Left hindlimb (tissue), 1 donor: Measurements from ENCODE around the gene MACF1.

Source experiments
- DNase-seq: peaks from one replicate; pipeline ENCODE4 v3.0.0-alpha.2; 2018

Gene MACF1

GRCh38 chr1:39214998-39215873 is 10.7 kb downstream of the MACF1 start:
- no peak for DNase-seq

DNA sequence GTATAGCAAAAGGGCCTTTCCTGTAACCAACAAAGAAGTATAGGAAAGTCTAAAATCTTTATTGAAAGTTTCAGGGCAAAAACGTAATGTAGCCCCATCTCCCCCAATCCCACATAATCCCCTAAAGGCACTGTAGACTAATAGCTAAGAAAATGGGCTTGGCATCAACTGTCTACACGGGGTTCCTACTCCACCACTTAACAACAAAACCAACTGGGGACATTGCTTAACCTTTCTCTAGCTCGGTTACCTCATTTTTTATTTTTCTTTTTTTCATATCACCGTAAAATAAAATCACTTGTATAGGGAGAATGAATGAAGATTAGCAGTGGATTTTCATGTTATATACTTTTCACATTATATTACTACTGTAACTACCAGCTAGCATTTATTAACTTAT is 12.3 kb downstream of the MACF1 start:
- no peak for DNase-seq

DNA sequence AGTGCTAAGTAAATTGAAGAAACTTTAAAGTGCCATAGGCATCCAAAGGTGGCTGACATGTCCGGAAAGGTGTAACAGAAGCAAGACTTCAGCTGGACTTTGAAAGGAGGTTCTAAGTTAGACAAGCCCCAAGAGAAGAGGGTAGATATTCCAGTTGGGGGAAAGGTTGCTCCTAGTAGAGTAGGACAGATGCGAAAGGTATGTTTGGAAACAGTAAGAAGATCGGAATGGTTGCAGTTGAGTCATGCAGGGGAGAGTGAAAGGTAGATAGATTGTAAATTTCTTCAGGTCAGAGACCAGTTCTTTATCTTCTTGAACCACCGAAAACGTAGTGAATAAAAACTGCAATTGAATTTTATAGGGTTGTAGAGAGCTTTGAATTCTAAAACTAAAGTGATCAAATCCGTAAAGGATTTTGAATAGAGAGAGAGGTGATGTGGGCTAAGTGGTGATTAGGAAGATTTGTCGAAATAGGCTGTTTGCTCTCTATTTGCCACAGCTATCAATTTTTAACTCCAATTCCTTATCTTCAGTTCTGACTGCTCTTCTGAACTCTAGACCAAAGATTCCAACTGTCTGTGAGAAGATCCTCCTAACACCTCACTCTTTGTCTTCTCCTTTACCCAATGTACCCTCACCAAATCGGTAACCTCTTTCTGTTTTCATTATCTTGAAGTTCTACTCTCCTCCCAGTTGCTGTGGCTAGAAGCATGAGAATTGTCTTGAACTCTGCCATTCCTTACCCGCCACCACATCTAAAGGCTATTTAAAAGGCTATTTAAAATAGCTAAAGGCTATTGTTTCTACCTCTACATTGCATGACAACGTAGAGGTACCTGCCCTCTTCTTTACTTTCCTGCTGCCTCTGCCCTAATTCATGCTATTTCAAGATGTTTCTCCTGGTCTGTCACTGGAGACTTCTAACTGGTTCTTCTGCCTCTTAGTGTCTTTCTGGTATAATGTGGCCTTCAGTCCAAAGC is 16.7 kb downstream of the MACF1 start:
- no peak for DNase-seq

DNA sequence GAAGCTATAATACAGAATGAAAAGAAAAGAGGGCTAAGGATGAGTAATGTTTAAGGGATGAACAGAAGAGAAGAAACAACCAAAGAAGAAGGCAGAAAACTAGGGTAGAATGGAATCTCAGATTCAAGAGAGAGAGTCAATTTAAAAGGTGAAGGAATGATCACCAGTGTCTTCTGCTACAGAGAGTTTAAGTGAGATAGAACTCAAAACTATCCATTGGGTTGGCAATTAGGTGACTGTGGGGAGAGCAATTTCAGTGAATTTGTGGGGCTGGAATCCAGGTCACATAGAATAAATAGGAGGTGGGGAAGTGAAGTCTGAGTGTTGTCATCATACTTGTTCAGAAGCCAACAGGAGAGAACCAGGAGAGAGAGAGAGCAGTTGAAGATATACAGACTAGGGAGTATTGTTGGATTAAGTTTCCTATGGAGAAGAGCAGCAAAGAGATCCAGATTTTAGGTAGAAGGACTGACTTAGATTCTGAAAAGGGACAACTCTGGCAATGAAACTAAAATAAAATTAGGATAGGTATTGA is 19.9 kb downstream of the MACF1 start:
- no peak for DNase-seq

GRCh38 chr1:39226836-39227235 is 22.3 kb downstream of the MACF1 start:
- DNase-seq, result no peak

DNA sequence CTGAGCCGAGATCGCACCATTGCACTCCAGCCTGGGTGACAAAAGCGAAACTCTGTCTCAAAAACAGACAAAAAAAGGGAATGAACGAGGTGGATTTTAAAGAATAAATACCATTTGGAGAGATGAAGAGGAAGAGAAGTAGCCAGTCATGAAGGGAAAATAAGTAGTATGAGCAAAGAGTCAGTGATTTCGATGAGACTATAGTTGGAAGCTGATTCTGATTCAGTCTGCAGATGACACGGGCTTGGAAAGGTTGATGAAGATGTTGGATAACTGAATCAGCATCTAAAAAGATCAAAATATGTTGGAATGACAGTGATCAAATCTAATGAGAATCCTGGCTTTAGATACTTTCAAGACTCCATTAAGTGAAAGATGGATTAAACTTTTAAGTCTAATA is 23.8 kb downstream of the MACF1 start:
- DNase-seq, result no peak

- no peak for DNase-seq
These were observed 25.0 kb downstream of the MACF1 start for GRCh38 chr1:39229504-39229903.

DNA sequence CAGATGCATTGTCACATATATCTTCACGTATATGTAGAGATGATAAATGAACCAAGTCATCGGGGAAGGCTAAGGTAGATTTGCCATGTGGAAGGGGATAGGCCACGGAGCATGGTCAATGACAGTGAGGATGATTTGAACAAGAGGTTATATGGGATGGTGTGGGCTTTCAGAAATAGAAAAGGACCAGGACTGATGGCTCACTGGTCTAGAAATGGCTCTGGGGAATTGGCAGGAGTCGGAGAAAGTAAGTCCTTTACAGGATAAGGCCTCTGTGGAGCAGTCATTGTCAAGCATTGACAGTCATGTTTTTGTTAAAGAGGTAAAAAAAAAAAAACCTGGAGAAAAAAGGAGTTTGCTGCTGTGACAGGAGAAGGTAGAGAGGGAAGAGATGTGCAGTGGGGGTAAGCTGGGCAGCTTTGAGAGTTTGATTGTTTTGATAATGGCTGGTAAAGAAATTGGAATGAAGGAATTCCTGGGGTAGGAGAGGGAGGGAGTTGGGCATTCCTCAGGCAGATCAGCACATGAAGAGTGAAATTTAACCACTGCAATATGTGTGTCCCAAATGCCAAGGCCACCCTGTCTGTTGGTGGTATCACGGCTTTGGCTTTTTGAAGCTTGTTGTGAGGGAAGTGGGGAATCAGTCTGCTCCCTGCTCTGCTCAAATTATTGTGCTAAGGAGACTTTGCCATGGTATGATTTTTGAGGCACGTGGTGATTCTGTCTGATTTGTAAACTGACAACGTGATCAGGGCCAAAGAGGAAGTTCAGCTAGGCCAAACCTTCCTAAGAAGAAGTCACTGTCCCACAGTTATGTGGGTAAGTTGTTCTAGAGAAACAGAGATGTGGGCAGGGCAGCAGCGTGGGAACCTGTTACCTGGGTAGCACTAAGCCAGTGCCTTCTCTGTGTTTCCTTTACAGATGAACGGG is 26.0 kb downstream of the MACF1 start:
- no peak for DNase-seq

GRCh38 chr1:39236971-39237370 is 32.5 kb downstream of the MACF1 start:
- DNase-seq, result no peak

DNA sequence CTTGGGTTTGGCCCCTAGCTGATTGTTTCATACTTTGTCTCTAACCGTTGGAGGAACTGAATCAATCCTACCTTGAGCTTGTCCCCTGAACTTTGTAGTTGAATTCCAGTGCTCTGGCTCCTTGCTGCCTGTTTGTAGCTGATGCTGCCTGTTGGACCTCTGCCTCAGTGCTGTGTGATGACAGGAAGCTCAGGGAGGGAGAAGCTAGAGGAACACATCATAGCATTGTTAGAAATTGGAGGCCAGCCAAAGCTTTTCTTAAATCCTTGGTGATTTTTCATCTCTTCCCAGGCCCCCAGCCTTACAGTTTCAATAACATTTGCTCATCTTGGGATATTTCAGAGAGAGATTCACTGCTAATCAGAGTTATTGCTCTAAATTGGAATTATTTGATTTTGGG is 34.0 kb downstream of the MACF1 start:
- DNase-seq, result no peak

GRCh38 chr1:39239968-39240367 is 35.5 kb downstream of the MACF1 start:
- DNase-seq, result no peak

DNA sequence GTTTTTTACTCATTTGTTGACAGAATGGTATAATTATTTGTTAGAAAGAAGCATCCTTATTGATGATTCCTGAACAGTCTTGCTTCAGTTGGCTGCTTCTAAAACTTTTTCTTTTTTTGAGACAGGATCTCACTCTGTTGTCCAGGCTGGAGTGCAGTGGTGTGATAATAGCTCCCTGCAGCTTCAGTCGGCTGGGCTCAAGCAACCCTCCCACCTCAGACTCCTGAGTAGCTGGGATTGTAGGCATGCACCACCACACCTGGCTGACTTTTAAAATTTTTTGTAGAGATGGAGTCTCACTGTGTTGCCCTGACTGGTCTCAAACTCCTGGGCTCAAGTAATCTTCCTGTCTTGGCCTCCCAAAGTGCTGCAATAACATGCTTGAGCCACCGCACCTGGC is 38.8 kb downstream of the MACF1 start:
- DNase-seq, result no peak

DNA sequence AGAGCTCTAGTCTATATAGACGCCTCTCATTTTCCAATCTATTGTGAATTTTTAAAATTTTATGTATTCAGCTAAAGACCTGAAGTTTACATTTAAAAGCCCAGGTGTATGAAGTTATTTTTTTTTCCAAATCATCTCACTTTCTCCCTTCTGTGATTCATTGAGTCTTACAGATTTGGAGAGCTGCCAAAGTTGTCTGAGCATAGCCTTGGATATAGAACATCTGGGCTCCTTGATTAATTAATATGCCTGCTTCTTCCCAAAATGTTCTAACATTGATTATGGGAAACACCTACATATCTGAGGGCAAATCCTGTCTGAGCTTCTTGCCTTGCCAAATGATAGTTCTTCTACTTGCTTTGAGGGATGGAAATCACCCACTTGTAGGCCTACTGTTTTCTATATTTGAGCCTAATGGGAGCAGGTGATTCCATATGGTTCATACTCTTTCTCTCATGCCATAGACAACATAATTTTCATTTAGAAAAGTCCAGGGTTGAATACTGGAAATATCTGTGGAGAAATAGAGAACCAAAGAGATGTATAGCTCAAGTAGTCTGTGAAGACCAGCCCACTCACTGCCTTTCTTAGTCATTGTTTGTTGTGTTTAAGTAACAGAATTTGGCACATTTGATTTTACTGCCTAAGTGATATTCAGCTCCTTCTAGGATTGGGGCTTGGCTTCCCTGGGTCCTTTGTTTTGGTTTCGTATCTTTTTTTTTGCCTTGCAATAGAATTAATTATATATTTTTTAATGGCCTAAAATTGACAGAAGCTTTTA is 46.2 kb downstream of the MACF1 start:
- no peak for DNase-seq

GRCh38 chr1:39255222-39255621 is 50.7 kb downstream of the MACF1 start:
- no peak for DNase-seq

DNA sequence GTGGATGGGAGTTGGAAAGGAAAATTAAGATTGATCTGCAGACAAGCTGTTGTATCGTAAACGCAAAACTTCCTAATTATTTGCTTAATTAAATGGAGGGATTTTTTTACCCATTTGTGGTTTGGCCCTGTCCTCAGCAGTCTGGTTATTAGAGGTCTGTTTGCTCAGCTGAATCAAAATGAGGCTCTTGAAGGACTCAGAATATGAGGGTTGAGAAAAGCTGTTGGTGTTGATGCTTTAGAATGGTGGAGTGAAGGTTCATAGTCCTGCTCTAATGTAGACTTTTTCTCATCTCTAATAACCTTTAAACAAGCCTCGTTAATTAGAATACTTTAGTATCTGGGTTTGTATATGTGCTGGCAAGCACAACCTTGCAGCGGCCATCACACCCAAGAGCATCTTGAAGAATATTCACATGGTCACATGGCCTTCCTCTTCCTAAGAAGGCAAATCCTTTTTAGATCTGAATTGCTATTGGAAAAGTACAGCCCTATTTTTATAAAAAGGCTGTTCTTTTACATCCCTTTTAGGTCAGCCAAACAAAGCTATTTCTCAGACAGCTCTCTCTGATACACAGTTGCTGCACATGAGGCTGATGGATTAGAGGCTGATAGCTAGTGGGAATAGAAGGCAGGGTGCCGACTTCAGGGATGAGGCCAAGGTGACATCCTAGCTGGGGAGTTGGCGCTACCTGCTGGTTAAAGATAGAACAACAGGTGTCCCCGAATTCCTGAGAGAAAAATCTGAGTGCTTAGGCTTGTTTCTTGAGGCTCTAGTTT is 53.8 kb downstream of the MACF1 start:
- DNase-seq, result no peak

GRCh38 chr1:39258925-39259244 is 54.4 kb downstream of the MACF1 start:
- DNase-seq, result no peak

- no peak for DNase-seq
These were observed 57.3 kb downstream of the MACF1 start for GRCh38 chr1:39261712-39262221.

GRCh38 chr1:39262802-39263201 is 58.3 kb downstream of the MACF1 start:
- DNase-seq, result no peak

- DNase-seq, result no peak
These were observed 61.8 kb downstream of the MACF1 start for GRCh38 chr1:39266269-39266668.

GRCh38 chr1:39266792-39267191 is 62.3 kb downstream of the MACF1 start:
- no peak for DNase-seq
